ENCODE data around the gene SERPINA1.
"Not testable (repeated sequence)": the region's sequence is repeated elsewhere in the genome, so short reads cannot be mapped to it uniquely, and the experiment has no call there.

SERPINA1 gene

GRCh38 chr14:94388384-94389103 is at the start of gene SERPINA1:
Gene SERPINA1, minus strand, starts transcription at chr14:94388602. Its CDS starts 5,365 bp downstream, at chr14:94383237.
- DNase-seq, result no peak

GRCh38 chr14:94428610-94429009 is 40.2 kb upstream of the SERPINA1 start:
- DNase-seq, result no peak

GRCh38 chr14:94427016-94427613 is 38.7 kb upstream of the SERPINA1 start:
- DNase-seq, result no peak

GRCh38 chr14:94426526-94426925 is 38.1 kb upstream of the SERPINA1 start:
- DNase-seq, result no peak

- no peak for DNase-seq
These were observed 36.0 kb upstream of the SERPINA1 start for GRCh38 chr14:94424371-94424770.

- peak; percentile 56 for DNase-seq
These were observed 35.2 kb upstream of the SERPINA1 start for GRCh38 chr14:94423453-94424056.

GRCh38 chr14:94421316-94421715 is 32.9 kb upstream of the SERPINA1 start:
- DNase-seq, result no peak

- DNase-seq, result not testable (repeated sequence)
These were observed 29.2 kb upstream of the SERPINA1 start for GRCh38 chr14:94417497-94418205.

GRCh38 chr14:94412671-94413638 is 24.6 kb upstream of the SERPINA1 start:
- DNase-seq, result no peak

- no peak for DNase-seq
These were observed 23.2 kb upstream of the SERPINA1 start for GRCh38 chr14:94411638-94412037.

- DNase-seq, result not testable (repeated sequence)
These were observed 21.0 kb upstream of the SERPINA1 start for GRCh38 chr14:94409430-94409829.

GRCh38 chr14:94408546-94409095 is 20.2 kb upstream of the SERPINA1 start:
- DNase-seq, result no peak

GRCh38 chr14:94407906-94408305 is 19.5 kb upstream of the SERPINA1 start:
- DNase-seq, result no peak

GRCh38 chr14:94406910-94407309 is 18.5 kb upstream of the SERPINA1 start:
- no peak for DNase-seq

GRCh38 chr14:94405486-94405885 is 17.1 kb upstream of the SERPINA1 start:
- DNase-seq, result no peak

- no peak for DNase-seq
These were observed 16.2 kb upstream of the SERPINA1 start for GRCh38 chr14:94404561-94404960.

- DNase-seq, result no peak
These were observed 15.0 kb upstream of the SERPINA1 start for GRCh38 chr14:94403312-94403932.

- no peak for DNase-seq
These were observed 12.7 kb upstream of the SERPINA1 start for GRCh38 chr14:94401083-94401482.

- DNase-seq, result no peak
These were observed 12.0 kb upstream of the SERPINA1 start for GRCh38 chr14:94400422-94400841.

GRCh38 chr14:94398536-94398935 is 10.1 kb upstream of the SERPINA1 start:
- no peak for DNase-seq

GRCh38 chr14:94398182-94398479 is 9.7 kb upstream of the SERPINA1 start:
- no peak for DNase-seq

All from hematopoietic multipotent progenitor cell treated with erythropoietin and hydrocortisone succinate and interleukin-3 and kit ligand, for 8 days (in vitro differentiated cells).